MM.1S (cell line): ENCODE measurements around the gene TEX19.

Experiments used
- DNase-seq: peaks from one replicate; pipeline ENCODE4 v3.0.0-alpha.2; 2015
- H2AFZ ChIP-seq: fragments of 300-600 bp; sonication (generic); 2 replicates; pipeline ENCODE4 v1.6.0; 2016; ENCODE audit warnings: antibody characterized with exemption, low read length
- H3F3A ChIP-seq: fragments of 300-600 bp; sonication (generic); 2 replicates; pipeline ENCODE4 v1.6.1; 2016; ENCODE audit warnings: mild to moderate bottlenecking, antibody characterized with exemption, low read length, moderate library complexity, mixed read lengths; ENCODE audit not compliant: insufficient read depth
- H3K27ac ChIP-seq: fragments of 300-600 bp; sonication (generic); 2 replicates; pipeline ENCODE4 v1.5.1; 2016; ENCODE audit warnings: mild to moderate bottlenecking, low read length
- H3K27me3 ChIP-seq: fragments of 300-600 bp; sonication (generic); replicated peaks from 2 replicates; pipeline ENCODE4 v1.6.0; 2016; ENCODE audit warnings: low read length; ENCODE audit not compliant: insufficient read depth
- H3K36me3 ChIP-seq: fragments of 300-600 bp; sonication (generic); replicated peaks from 2 replicates; pipeline ENCODE4 v1.6.1; 2016; ENCODE audit warnings: mild to moderate bottlenecking, low read length, mixed read lengths; ENCODE audit not compliant: insufficient read depth
- H3K4me1 ChIP-seq: fragments of 300-600 bp; sonication (generic); 2 replicates; pipeline ENCODE4 v1.6.1; 2016; ENCODE audit warnings: low read length, mixed read lengths
- H3K4me2 ChIP-seq: fragments of 300-600 bp; sonication (generic); 2 replicates; pipeline ENCODE4 v1.6.0; 2016; ENCODE audit warnings: low read depth, low read length
- H3K4me3 ChIP-seq: fragments of 300-600 bp; sonication (generic); 2 replicates; pipeline ENCODE4 v1.5.1; 2016; ENCODE audit warnings: low read length, mixed read lengths
- H3K79me2 ChIP-seq: fragments of 300-600 bp; sonication (generic); 2 replicates; pipeline ENCODE4 v1.6.1; 2016; ENCODE audit warnings: mixed run types, low read length, mixed read lengths
- H3K9ac ChIP-seq: fragments of 300-600 bp; sonication (generic); 2 replicates; pipeline ENCODE4 v1.6.1; 2016; ENCODE audit warnings: low read length, mixed read lengths
- H3K9me2 ChIP-seq: fragments of 300-600 bp; sonication (generic); replicated peaks from 2 replicates; pipeline ENCODE4 v1.6.1; 2016; ENCODE audit warnings: mild to moderate bottlenecking, low read length, mixed read lengths; ENCODE audit not compliant: insufficient read depth
- H3K9me3 ChIP-seq: fragments of 300-600 bp; sonication (generic); replicated peaks from 2 replicates; pipeline ENCODE4 v1.6.1; 2016; ENCODE audit warnings: mild to moderate bottlenecking, low read length, mixed read lengths; ENCODE audit not compliant: insufficient read depth
- H4K20me1 ChIP-seq: fragments of 300-600 bp; sonication (generic); 2 replicates; pipeline ENCODE4 v1.6.1; 2016; ENCODE audit warnings: mild to moderate bottlenecking, low read length, moderate library complexity, mixed read lengths; ENCODE audit not compliant: insufficient read depth
- EZH2 ChIP-seq: fragments of 300-600 bp; sonication (generic); optimal IDR thresholded peaks from 2 replicates; pipeline ENCODE3; 2017; ENCODE audit warnings: low read depth, mild to moderate bottlenecking, antibody characterized with exemption, low read length, mixed read lengths
- EZH2phosphoT487 ChIP-seq: fragments of 300-600 bp; sonication (generic); IDR thresholded peaks from 2 replicates; pipeline ENCODE4 v1.6.1; 2018; ENCODE audit warnings: antibody characterized with exemption, low read length
- TF ChIP-seq, protein P1 (sequence below): fragments of 300-600 bp; sonication (generic); IDR thresholded peaks from 2 replicates; pipeline ENCODE4 v1.5.1; 2016; ENCODE audit warnings: antibody characterized with exemption, low read length, mixed read lengths

Gene TEX19

DNA sequence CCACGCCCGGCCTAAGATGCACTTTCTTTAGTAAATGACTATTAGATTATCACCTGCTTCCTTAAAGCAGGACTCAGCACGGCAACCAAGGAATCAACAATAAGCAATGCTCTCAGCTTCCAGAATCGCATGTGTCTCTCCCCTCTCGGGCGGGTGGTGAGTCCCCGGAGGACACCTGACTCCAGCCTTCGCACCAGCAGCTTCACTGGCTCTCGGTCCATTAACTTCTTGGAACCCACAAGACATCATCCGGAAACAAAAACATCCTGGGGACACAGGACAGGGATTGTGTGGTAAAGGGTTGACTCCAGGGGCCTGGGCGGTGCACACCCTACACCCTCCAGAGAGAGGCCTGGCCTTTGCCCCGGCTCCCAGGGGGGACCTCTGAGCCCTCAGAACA lies 35.2 kb downstream of the TEX19 start:
- Histone ChIP-seq H3K9me2 (no peaks in the 10 kb centered on the region), H3F3A (no peaks in the 10 kb centered on the region), H3K27me3 (no peaks in the 10 kb centered on the region), H3K9me3 (no peaks in the 10 kb centered on the region), H3K79me2 (no peaks in the 10 kb centered on the region), H3K9ac (no peak overlapping the region), H3K27ac (no peak overlapping the region), H3K4me1 (no peaks in the 10 kb centered on the region), H3K4me2 (no peak overlapping the region), H4K20me1 (no peaks in the 10 kb centered on the region), H2AFZ (no peak overlapping the region), H3K4me3 (no peak overlapping the region), H3K36me3 (no peaks in the 10 kb centered on the region)
- TF ChIP-seq, protein P1, sequence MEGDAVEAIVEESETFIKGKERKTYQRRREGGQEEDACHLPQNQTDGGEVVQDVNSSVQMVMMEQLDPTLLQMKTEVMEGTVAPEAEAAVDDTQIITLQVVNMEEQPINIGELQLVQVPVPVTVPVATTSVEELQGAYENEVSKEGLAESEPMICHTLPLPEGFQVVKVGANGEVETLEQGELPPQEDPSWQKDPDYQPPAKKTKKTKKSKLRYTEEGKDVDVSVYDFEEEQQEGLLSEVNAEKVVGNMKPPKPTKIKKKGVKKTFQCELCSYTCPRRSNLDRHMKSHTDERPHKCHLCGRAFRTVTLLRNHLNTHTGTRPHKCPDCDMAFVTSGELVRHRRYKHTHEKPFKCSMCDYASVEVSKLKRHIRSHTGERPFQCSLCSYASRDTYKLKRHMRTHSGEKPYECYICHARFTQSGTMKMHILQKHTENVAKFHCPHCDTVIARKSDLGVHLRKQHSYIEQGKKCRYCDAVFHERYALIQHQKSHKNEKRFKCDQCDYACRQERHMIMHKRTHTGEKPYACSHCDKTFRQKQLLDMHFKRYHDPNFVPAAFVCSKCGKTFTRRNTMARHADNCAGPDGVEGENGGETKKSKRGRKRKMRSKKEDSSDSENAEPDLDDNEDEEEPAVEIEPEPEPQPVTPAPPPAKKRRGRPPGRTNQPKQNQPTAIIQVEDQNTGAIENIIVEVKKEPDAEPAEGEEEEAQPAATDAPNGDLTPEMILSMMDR, result no peak
- TF ChIP-seq EZH2, result no peak
- TF ChIP-seq EZH2phosphoT487, result no peak
- DNase-seq, result no peak

DNA sequence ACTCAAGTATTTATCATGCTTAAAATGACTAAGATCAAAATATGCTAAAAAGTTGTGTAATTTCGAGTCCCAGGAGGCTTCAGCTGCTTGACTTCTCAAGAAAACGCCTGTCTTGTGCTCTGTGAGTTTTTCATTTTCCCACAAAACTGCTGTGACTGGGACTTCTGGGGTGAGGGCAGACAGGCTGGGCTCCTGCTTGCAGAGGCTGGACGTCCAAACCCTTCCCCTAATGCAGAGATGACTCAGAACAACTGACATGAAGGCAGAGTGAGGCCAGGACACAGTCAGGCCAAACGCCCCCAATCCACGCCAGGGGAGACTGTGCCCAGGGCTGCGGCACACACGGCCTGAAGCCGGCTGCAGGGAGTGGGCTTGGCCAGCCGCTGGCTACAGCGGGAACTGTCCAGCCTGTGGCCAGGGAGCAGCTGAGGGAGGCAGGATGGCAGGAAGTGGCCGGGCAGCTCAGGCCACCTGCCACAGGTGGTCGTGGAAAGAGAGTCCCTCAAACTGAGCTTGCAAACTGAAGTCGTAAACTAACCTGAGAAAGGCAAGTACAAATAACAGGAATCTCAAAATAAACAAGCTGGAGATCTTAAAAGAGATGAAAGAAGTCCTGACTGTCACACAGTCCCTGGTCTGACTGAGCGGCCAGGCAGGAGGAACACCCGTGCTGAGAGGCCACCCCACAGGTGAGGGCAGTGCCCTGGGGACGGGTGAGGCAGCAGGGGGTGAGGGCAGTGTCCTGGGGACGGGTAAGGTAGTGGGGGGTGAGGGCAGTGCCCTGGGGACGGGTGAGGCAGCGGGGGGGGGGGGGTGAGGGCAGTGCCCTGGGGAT lies 37.8 kb downstream of the TEX19 start:
- no peaks in the 10 kb centered on the region for H3K79me2 ChIP-seq
- no peak overlapping the region for H2AFZ ChIP-seq
- no peak overlapping the region for H3K4me2 ChIP-seq
- no peak for DNase-seq
- no peaks in the 10 kb centered on the region for H3K9me2 ChIP-seq
- H3K27ac ChIP-seq, result no peak overlapping the region
- H3K9ac ChIP-seq, result no peak overlapping the region
- peaks cover 11% of the 10 kb centered on the region for H3K4me1 ChIP-seq
- H3K27me3 ChIP-seq, result no peaks in the 10 kb centered on the region
- no peaks in the 10 kb centered on the region for H3K36me3 ChIP-seq
- H3K9me3 ChIP-seq, result no peaks in the 10 kb centered on the region
- H3K4me3 ChIP-seq, result no peak overlapping the region
- H4K20me1 ChIP-seq, result no peaks in the 10 kb centered on the region
- peaks cover 6% of the 10 kb centered on the region; the same call in 1 of the 2 replicates for H3F3A ChIP-seq
- TF ChIP-seq EZH2phosphoT487 (no peak), EZH2 (no peak)
- TF ChIP-seq, protein P1, result no peak

DNA sequence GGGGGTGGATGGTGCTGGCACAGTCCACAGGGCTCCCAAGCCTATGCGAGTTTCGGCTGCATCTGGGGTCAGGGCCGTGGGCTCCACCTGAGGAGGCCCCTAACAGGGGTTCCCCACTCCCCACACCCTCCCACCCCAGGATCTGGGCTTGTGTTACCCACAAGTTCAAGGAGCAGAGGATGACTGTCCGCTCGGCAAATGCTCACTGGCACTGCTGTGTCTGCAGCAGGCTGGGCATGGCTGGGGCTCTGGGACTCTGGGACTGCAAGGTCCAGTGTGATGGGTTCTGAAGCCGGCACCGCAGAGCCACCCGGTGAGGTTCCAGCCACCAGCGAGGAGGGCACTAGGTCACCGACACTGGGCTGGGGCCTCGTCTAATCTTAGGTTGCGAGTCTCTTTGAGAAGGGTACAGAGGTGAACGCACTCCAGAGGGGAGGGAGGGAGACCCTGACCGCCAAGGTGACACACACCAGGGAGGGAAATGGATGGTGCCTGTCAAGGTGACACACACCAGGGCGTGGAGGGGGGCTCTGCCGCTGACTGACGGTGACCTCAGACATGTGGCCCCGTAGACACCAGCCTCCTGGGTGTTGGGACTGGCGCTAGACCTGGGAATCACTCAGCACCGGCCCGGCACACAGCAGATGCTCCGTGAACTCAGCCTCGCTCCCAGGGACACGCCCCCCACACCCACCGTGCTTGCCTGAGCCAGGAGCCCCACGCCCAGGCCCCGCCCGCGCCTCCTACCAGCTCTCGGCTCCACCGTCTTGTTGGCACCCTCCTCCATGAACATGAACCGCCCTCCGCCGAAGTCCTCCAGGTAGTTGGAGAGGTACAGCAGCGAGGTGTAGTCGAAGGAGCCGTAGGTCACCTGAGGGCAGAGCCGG lies 38.6 kb downstream of the TEX19 start:
- Histone ChIP-seq H3K27ac (no peak overlapping the region), H3K9me3 (no peaks in the 10 kb centered on the region), H3K4me1 (peaks cover 17% of the 10 kb centered on the region), H4K20me1 (no peaks in the 10 kb centered on the region), H2AFZ (no peak overlapping the region), H3K4me3 (no peak overlapping the region), H3K27me3 (no peaks in the 10 kb centered on the region), H3K9ac (no peak overlapping the region), H3K9me2 (no peaks in the 10 kb centered on the region), H3K79me2 (no peaks in the 10 kb centered on the region), H3F3A (peaks cover 6% of the 10 kb centered on the region), H3K4me2 (no peak overlapping the region), H3K36me3 (no peaks in the 10 kb centered on the region)
- no peak for DNase-seq
- TF ChIP-seq, protein P1, result no peak
